ENCODE results near the gene DNAH1. TPM values are rescaled to one million over a fixed set of nuclear protein-coding genes. Genes with fewer than 3 reads are reported as not detected.
A peak's percentile ranks its signal among the peaks of the same experiment; 100 is the strongest.

Gene DNAH1
- total RNA-seq, 1 experiment from 2014 or later, result 5.9 TPM

DNA sequence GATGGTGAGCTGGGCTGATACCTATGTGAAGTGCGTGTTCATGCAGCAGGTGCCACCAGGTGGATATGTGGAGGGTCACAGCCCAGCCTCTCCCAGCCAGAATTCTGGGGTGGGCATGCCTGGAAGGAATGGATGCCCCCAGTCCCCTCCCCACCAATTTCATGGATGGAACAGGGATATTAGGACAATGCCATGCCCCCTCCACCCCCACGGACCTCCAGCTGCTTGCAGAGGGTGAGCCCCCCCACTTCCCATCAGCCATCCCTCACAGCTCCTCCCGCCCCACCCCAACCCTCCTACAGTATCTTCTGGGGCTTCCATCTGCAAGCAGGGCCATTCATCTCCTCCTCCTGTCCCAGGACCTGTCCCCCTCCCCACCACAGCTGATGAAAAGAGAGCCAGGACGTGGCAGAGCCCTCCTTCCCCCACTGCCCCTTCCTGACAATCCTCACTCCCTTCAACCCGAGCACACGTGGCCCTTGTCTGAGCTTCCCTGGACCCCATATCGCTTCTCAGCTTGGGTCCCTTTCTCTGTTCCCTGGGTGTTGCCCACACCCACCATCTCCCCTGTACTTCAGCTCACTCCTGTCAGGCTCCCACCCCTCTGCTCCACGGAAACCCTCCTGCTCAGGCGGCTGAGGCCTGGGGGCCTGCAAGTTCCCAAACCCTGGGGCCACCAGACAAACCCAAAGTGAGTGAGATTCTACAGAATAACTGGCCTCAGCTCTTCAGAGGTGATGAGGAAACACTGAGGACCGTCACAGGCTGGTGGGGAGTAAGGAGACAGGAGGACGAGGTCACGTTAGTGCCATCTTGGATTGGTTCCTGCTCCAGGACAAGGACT, 131.6 kb downstream of the DNAH1 start:
- Histone ChIP-seq H3K9me3 (ENCODE audit: insufficient read depth, low read depth) (no peaks in the 10 kb centered on the region), H3K4me2 (no peak overlapping the region), H3K4me3 (no peak overlapping the region), H3K27me3 (ENCODE audit: insufficient read depth, low read depth) (no peaks in the 10 kb centered on the region), H3F3A (ENCODE audit: insufficient read depth, low read depth) (peaks cover 5% of the 10 kb centered on the region; the same call in 1 of the 2 replicates), H3K36me3 (ENCODE audit: low read depth) (no peaks in the 10 kb centered on the region), H3K9me2 (ENCODE audit: insufficient read depth) (no peaks in the 10 kb centered on the region), H3K79me2 (ENCODE audit: low read depth) (no peaks in the 10 kb centered on the region), H4K20me1 (ENCODE audit: insufficient read depth) (no peaks in the 10 kb centered on the region), H2AFZ (no peak overlapping the region), H3K4me1 (replicated peaks; ENCODE audit: insufficient read depth) (peaks cover 13% of the 10 kb centered on the region; the same call in 1 of the 2 replicates), H3K27ac (no peak overlapping the region)
- no TSS peak for BruUV-seq (replicated peaks)
- ChIA-PET CTCF (interaction anchor here (1.2 to 3.8 kb wide), 3 partner anchors 20 to 115 kb away, joined by 3 to 21 read pairs (median 3); no protein-coding TSS in a partner anchor), POLR2A (ENCODE audit: unreplicated experiment) (interaction anchor here (0.8 kb wide), 1 partner anchor 72 kb away, joined by 9 read pairs; no protein-coding TSS in a partner anchor)
- no peak for DNase-seq
- intact Hi-C loops (cut with micrococcal nuclease; ENCODE audit: unreplicated experiment), result loop anchor here (1.0 kb wide), 1 partner anchor 19 kb away; no protein-coding TSS in a partner anchor
- TF ChIP-seq EZH2 (IDR thresholded peaks at IDR 0.05; ENCODE audit: low read depth), result no peak
- TF ChIP-seq, protein P1, sequence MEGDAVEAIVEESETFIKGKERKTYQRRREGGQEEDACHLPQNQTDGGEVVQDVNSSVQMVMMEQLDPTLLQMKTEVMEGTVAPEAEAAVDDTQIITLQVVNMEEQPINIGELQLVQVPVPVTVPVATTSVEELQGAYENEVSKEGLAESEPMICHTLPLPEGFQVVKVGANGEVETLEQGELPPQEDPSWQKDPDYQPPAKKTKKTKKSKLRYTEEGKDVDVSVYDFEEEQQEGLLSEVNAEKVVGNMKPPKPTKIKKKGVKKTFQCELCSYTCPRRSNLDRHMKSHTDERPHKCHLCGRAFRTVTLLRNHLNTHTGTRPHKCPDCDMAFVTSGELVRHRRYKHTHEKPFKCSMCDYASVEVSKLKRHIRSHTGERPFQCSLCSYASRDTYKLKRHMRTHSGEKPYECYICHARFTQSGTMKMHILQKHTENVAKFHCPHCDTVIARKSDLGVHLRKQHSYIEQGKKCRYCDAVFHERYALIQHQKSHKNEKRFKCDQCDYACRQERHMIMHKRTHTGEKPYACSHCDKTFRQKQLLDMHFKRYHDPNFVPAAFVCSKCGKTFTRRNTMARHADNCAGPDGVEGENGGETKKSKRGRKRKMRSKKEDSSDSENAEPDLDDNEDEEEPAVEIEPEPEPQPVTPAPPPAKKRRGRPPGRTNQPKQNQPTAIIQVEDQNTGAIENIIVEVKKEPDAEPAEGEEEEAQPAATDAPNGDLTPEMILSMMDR (conservative IDR thresholded peaks at IDR 0.05), result no peak

Small RNA genes within 50 kb of the gene (microRNA-seq; reads per million reads assigned to microRNA genes)
- gene MIR135A1 (ENCODE audit: borderline number of aligned reads, borderline replicate concordance) (not detected), gene MIRLET7G (ENCODE audit: borderline number of aligned reads, borderline replicate concordance) (55,276 reads per million, percentile 99 among the genes with 10 or more reads in this experiment)

Other genes with a start within 250 kb of the DNAH1 start
- gene POC1A, start 161.9 kb upstream of the DNAH1 start, total RNA-seq (2021), result 28.8 and 35.0 TPM in 2 replicates
- 61.9 and 71.2 TPM in 2 replicates for gene ALAS1, start 118.2 kb upstream of the DNAH1 start, total RNA-seq (2021)
- gene TLR9, start 90.7 kb upstream of the DNAH1 start, total RNA-seq (2021), result 0.30 and 0.44 TPM in 2 replicates
- gene TWF2, start 77.2 kb upstream of the DNAH1 start, total RNA-seq (2021), result 102 and 115 TPM in 2 replicates
- 16.2 TPM in 2 replicates for gene PPM1M, start 70.6 kb upstream of the DNAH1 start, total RNA-seq (2021)
- 34.2 and 44.5 TPM in 2 replicates for gene WDR82, start 37.7 kb upstream of the DNAH1 start, total RNA-seq (2021)
- 8.9 and 11.1 TPM in 2 replicates for gene GLYCTK, start 28.5 kb upstream of the DNAH1 start, total RNA-seq (2021)
- 81.4 and 81.7 TPM in 2 replicates for gene BAP1, start 93.7 kb downstream of the DNAH1 start, total RNA-seq (2021)
- 14.0 and 14.5 TPM in 2 replicates for gene PHF7, start 94.3 kb downstream of the DNAH1 start, total RNA-seq (2021)
- 1.3 and 1.4 TPM in 2 replicates for gene SEMA3G, start 128.8 kb downstream of the DNAH1 start, total RNA-seq (2021)
- 8.3 and 8.4 TPM in 2 replicates for gene TNNC1, start 137.7 kb downstream of the DNAH1 start, total RNA-seq (2021)
- gene NISCH, start 139.3 kb downstream of the DNAH1 start, total RNA-seq (2021), result 66.1 and 68.0 TPM in 2 replicates
- gene STAB1, start 179.0 kb downstream of the DNAH1 start, total RNA-seq (2021), result 0.04 TPM in 1 of 2 replicates, not detected in the other
- gene NT5DC2, start 217.5 kb downstream of the DNAH1 start, total RNA-seq (2021), result 172 and 215 TPM in 2 replicates
- 13.3 and 16.5 TPM in 2 replicates for gene UQCC5, start 220.3 kb downstream of the DNAH1 start, total RNA-seq (2021)

Measured in PC-9 (cell line).